OCI-LY7 (cell line): ENCODE results near the gene OAT.

Source experiments
- EZH2phosphoT487 ChIP-seq: fragments of 200-600 bp; sonication (generic); IDR thresholded peaks from 2 replicates; pipeline ENCODE4 v1.6.1; 2018; ENCODE audit warnings: low read depth, borderline replicate concordance, mild to moderate bottlenecking, mixed run types, antibody characterized with exemption, low read length, moderate library complexity, mixed read lengths
- TF ChIP-seq, protein P1 (sequence below): fragments of 200-600 bp; sonication (generic); conservative IDR thresholded peaks from 2 replicates; pipeline ENCODE4 v1.5.1; 2014; ENCODE audit warnings: mild to moderate bottlenecking, antibody characterized with exemption, low read length, moderate library complexity, mixed read lengths

DNA sequence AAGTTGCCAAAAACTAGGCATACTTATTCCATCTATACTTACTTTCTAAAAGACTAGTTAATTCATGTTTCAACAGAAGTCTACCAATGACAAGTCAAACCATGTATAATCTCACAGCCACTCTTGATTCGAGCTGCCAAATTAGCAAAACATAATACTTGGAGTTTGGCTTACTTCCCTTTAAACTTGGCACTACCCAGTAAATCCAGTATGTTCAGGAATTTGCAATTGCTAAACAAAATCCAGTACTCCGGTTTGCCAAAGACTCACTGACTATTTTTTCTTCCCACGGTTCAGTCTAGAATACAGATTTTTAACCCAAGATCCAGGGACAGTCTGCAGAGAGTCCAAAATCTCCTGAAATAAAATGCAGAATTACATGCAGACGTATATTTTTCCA lies 4.6 kb downstream of the OAT start:
- TF ChIP-seq EZH2phosphoT487: no peak
- TF ChIP-seq, protein P1, sequence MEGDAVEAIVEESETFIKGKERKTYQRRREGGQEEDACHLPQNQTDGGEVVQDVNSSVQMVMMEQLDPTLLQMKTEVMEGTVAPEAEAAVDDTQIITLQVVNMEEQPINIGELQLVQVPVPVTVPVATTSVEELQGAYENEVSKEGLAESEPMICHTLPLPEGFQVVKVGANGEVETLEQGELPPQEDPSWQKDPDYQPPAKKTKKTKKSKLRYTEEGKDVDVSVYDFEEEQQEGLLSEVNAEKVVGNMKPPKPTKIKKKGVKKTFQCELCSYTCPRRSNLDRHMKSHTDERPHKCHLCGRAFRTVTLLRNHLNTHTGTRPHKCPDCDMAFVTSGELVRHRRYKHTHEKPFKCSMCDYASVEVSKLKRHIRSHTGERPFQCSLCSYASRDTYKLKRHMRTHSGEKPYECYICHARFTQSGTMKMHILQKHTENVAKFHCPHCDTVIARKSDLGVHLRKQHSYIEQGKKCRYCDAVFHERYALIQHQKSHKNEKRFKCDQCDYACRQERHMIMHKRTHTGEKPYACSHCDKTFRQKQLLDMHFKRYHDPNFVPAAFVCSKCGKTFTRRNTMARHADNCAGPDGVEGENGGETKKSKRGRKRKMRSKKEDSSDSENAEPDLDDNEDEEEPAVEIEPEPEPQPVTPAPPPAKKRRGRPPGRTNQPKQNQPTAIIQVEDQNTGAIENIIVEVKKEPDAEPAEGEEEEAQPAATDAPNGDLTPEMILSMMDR: no peak
